Measurements from ENCODE around the gene LHFPL2. TPM values are rescaled to one million over a fixed set of nuclear protein-coding genes. Genes with fewer than 3 reads are reported as not detected.
A peak's percentile ranks its signal among the peaks of the same experiment; 100 is the strongest.

LHFPL2 gene
- total RNA-seq, 4 donors from 2014 or later, result 34.4 to 79.6 (median 51.5) TPM

- DNase-seq, result no peak
- Histone ChIP-seq H3K27me3 (no peaks in the 10 kb centered on the region), H3K4me3 (no peak overlapping the region), H3K27ac (peak overlapping the region in 1 of 4 donors; percentile 46), H3K36me3 (no peaks in the 10 kb centered on the region), H3K9me3 (no peaks in the 10 kb centered on the region), H3K4me1 (peaks cover 0 to 25% (median 4%) of the 10 kb centered on the region in 4 donors)
- WGBS, 2 donors (ENCODE audit: low coverage in 1 of 2), result 76 to 100% methylated on average over 2 to 6 of the region's 6 CpGs
- intact Hi-C loops (cut with DNase I; ENCODE audit: low total_unique reads) (no loop called here), in situ Hi-C loops (cut with MboI; ENCODE audit: low pct_ligation_motif_present in 1 of 4, low pct_unique_long_range_greater_than_20kb in 1 of 4, low sequenced_read_pairs in 3 of 4) (no loop called here)
- TF ChIP-seq EP300 (IDR thresholded peaks at IDR 0.05; ENCODE audit: low read depth), result no peak
- TF ChIP-seq POLR2A (IDR thresholded peaks at IDR 0.05), result no peak
- TF ChIP-seq CTCF (IDR thresholded peaks at IDR 0.05), result no peak
- TF ChIP-seq POLR2AphosphoS5 (IDR thresholded peaks at IDR 0.05), result no peak
Observed at GRCh38 chr5:78586251-78586650, 62.3 kb downstream of the LHFPL2 start.

DNA sequence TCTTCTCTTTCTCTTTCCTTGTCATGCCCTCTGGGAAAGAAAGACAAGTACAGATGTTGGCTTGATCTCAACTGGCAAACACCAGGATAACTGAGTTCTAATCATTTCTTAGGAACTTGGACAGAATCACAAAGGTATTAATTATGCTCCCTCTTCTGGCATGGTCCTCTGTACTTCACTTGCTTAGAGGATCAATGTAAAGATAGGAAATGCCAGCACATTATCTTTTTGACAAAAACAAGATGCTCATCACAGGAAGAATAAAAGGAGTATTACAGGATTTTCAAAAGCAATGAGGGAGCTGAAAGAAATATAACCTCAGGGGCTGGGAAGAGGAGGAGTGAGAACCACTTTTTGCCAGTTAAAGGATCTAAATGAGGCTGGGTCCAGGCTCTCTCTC, 70.6 kb downstream of the LHFPL2 start:
- in situ Hi-C loops (cut with MboI; ENCODE audit: low pct_ligation_motif_present in 1 of 4, low pct_unique_long_range_greater_than_20kb in 1 of 4, low sequenced_read_pairs in 3 of 4), result no loop called here
- intact Hi-C loops (cut with DNase I; ENCODE audit: low total_unique reads), result no loop called here
- DNase-seq, result no peak
- Histone ChIP-seq H3K9me3 (no peaks in the 10 kb centered on the region), H3K27ac (peak overlapping the region; percentile 26 to 69 (median 56)), H3K27me3 (no peaks in the 10 kb centered on the region), H3K4me3 (no peak overlapping the region), H3K36me3 (no peaks in the 10 kb centered on the region), H3K4me1 (peaks cover 0 to 29% (median 5%) of the 10 kb centered on the region in 4 donors)
- no peak for TF ChIP-seq POLR2AphosphoS5 (IDR thresholded peaks at IDR 0.05)
- no peak for TF ChIP-seq EP300 (IDR thresholded peaks at IDR 0.05; ENCODE audit: low read depth)
- TF ChIP-seq POLR2A (IDR thresholded peaks at IDR 0.05), result no peak
- TF ChIP-seq CTCF (IDR thresholded peaks at IDR 0.05), result no peak

DNA sequence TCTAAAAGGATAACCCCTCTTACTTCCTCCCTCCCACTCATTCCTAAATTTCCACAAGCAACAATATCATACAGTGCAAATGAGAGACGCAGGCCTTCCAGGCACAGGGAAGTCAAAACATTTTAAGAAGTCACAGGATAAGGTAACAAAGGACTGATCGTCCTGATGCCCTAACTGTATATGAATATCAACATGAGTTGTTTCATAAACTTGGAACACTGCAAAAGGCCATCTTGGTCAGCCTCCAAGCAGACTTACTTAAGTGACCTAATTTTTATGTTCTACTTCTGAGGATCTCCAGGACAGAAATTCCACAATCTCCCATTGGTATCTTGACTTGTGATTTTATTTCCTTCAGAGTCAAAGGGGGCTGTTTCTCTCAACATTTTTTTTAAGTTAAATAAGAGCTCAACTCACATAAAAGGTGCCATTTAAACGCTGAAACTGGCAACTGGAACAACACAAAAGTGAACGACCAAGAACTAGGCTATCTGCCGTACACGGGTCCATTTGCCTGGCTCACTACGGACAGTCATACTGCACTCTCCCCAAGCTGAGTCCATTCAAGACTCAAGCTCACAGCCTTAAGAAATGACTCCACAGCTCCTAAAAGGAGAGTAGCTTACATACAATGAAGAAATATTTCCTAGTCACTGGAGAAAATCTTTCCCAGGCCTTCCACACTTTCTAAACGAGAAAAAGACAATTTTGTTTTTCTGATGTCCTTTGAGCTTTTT, 71.3 kb downstream of the LHFPL2 start:
- Histone ChIP-seq H3K27ac (peak overlapping the region; percentile 26 to 69 (median 56)), H3K27me3 (no peaks in the 10 kb centered on the region), H3K4me1 (peaks cover 0 to 29% (median 5%) of the 10 kb centered on the region in 4 donors), H3K36me3 (no peaks in the 10 kb centered on the region), H3K4me3 (no peak overlapping the region), H3K9me3 (no peaks in the 10 kb centered on the region)
- intact Hi-C loops (cut with DNase I; ENCODE audit: low total_unique reads) (no loop called here), in situ Hi-C loops (cut with MboI; ENCODE audit: low pct_ligation_motif_present in 1 of 4, low pct_unique_long_range_greater_than_20kb in 1 of 4, low sequenced_read_pairs in 3 of 4) (no loop called here)
- no peak for DNase-seq
- TF ChIP-seq POLR2A (IDR thresholded peaks at IDR 0.05), result no peak
- TF ChIP-seq CTCF (IDR thresholded peaks at IDR 0.05), result no peak
- TF ChIP-seq EP300 (IDR thresholded peaks at IDR 0.05; ENCODE audit: low read depth), result no peak
- TF ChIP-seq POLR2AphosphoS5 (IDR thresholded peaks at IDR 0.05), result no peak
- 74 to 79% methylated on average over 3 to 8 of the region's 8 CpGs for WGBS, 2 donors (ENCODE audit: low coverage in 1 of 2)

DNA sequence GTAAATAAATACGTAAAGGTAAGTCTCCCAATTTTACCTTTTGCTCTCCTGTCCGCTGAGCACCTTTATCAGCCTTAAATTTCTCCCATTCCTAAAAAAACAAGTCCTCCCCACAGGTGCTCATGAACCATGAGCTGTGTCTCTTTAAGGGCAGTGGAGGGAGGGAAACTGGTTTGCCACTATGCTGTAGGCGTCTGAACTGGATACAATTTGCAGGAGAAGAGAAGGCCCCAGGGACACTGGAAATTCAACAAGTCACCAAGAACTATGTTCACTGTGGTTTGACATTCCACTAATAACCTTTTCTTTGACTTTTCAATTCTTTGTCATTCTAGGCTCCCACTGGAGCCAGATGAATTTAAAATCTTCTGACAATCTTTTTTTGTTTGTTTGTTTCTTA, 72.2 kb downstream of the LHFPL2 start:
- Histone ChIP-seq H3K27ac (peak overlapping the region in 3 of 4 donors; percentile 26 to 69 (median 52)), H3K36me3 (no peaks in the 10 kb centered on the region), H3K9me3 (no peaks in the 10 kb centered on the region), H3K4me3 (no peak overlapping the region), H3K27me3 (no peaks in the 10 kb centered on the region), H3K4me1 (peaks cover 0 to 29% (median 5%) of the 10 kb centered on the region in 4 donors)
- no peak for TF ChIP-seq CTCF (IDR thresholded peaks at IDR 0.05)
- TF ChIP-seq POLR2AphosphoS5 (IDR thresholded peaks at IDR 0.05), result no peak
- TF ChIP-seq EP300 (IDR thresholded peaks at IDR 0.05; ENCODE audit: low read depth), result no peak
- TF ChIP-seq POLR2A (IDR thresholded peaks at IDR 0.05), result no peak
- 76 to 82% methylated on average over 3 of the region's 3 CpGs for WGBS, 2 donors (ENCODE audit: low coverage in 1 of 2)
- no peak for DNase-seq
- in situ Hi-C loops (cut with MboI; ENCODE audit: low pct_ligation_motif_present in 1 of 4, low pct_unique_long_range_greater_than_20kb in 1 of 4, low sequenced_read_pairs in 3 of 4) (no loop called here), intact Hi-C loops (cut with DNase I; ENCODE audit: low total_unique reads) (no loop called here)

Measured in transverse colon (tissue), 4 donors.